ENCODE data around the gene RAPGEF4.

The RAPGEF4 gene

DNA sequence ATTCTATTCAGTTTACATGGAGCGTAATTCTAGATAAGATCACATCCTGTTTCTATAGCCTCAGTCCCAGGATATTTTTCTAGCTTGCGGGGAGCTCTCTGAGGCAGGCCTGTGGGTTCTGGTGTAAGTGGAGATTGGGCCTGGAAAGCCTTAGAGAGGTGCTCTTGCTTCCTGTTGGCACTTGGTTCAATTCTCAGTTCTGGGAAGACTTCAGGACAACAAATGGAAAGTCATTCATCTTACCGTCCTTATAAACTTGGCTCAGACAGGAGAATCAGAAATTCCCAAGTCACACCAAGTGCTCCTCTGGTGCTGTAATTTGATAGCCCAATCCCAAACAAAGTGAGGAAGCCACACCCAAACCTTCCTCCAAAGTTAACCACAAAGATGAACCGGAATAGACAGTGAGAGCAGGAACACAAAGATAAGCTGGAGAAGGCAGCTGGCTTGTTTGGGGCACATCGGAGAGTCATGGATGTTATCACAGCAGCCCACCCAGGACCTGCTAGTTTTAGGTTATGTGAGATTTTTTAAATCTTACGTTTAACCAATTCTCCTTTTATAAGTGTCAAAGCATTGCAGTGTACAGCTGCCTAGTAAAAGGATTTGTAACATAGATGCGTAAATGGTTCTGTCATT is 195.7 kb downstream of the RAPGEF4 start (continued):
- no peak for TF ChIP-seq ZNF610 (tag by site-specific recombination; IDR thresholded peaks at IDR 0.05; ENCODE audit: borderline replicate concordance)
- TF ChIP-seq IKZF3 (tag by site-specific recombination; IDR thresholded peaks at IDR 0.05), result peak; percentile 74; the same call in 1 of the 2 replicates
- no peak for TF ChIP-seq ZNF266 (tag by site-specific recombination; IDR thresholded peaks at IDR 0.05; ENCODE audit: low read depth)
- TF ChIP-seq, protein P1, sequence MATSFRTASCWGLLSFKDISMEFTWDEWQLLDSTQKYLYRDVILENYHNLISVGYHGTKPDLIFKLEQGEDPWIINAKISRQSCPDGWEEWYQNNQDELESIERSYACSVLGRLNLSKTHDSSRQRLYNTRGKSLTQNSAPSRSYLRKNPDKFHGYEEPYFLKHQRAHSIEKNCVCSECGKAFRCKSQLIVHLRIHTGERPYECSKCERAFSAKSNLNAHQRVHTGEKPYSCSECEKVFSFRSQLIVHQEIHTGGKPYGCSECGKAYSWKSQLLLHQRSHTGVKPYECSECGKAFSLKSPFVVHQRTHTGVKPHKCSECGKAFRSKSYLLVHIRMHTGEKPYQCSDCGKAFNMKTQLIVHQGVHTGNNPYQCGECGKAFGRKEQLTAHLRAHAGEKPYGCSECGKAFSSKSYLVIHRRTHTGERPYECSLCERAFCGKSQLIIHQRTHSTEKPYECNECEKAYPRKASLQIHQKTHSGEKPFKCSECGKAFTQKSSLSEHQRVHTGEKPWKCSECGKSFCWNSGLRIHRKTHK (tag by site-specific recombination; IDR thresholded peaks at IDR 0.05), result no peak
- TF ChIP-seq ZNF548 (tag by site-specific recombination; IDR thresholded peaks at IDR 0.05), result no peak
- no peak for TF ChIP-seq ZNF514 (tag by site-specific recombination; IDR thresholded peaks at IDR 0.05)
- no peak for TF ChIP-seq ZNF585B (tag by site-specific recombination; IDR thresholded peaks at IDR 0.05)
- TF ChIP-seq, protein P2, sequence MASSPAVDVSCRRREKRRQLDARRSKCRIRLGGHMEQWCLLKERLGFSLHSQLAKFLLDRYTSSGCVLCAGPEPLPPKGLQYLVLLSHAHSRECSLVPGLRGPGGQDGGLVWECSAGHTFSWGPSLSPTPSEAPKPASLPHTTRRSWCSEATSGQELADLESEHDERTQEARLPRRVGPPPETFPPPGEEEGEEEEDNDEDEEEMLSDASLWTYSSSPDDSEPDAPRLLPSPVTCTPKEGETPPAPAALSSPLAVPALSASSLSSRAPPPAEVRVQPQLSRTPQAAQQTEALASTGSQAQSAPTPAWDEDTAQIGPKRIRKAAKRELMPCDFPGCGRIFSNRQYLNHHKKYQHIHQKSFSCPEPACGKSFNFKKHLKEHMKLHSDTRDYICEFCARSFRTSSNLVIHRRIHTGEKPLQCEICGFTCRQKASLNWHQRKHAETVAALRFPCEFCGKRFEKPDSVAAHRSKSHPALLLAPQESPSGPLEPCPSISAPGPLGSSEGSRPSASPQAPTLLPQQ (tag by site-specific recombination; IDR thresholded peaks at IDR 0.05), result 0 out of 2 replicates have a peak, but pooled peaks have one; percentile 32
- no peak for TF ChIP-seq ZNF792 (tag by site-specific recombination; IDR thresholded peaks at IDR 0.05)
- TF ChIP-seq ZNF354C (tag by site-specific recombination; IDR thresholded peaks at IDR 0.05; ENCODE audit: borderline replicate concordance, low read depth), result no peak
- no peak for TF ChIP-seq ZNF223 (tag by site-specific recombination; IDR thresholded peaks at IDR 0.05)
- TF ChIP-seq ZNF341 (tag by site-specific recombination; IDR thresholded peaks at IDR 0.05; ENCODE audit: low read depth), result no peak
- TF ChIP-seq ZNF677 (tag by site-specific recombination; IDR thresholded peaks at IDR 0.05), result no peak
- TF ChIP-seq ZNF561 (tag by site-specific recombination; IDR thresholded peaks at IDR 0.05; ENCODE audit: borderline replicate concordance), result no peak
- TF ChIP-seq ZNF549 (tag by site-specific recombination; IDR thresholded peaks at IDR 0.05), result no peak
- no peak for TF ChIP-seq ZNF114 (tag by site-specific recombination; IDR thresholded peaks at IDR 0.05)
- TF ChIP-seq ZNF292 (tag by site-specific recombination; IDR thresholded peaks at IDR 0.05; ENCODE audit: borderline replicate concordance, low read depth), result no peak
- no peak for TF ChIP-seq ZNF544 (tag by site-specific recombination; IDR thresholded peaks at IDR 0.05)
- TF ChIP-seq ZNF10 (tag by site-specific recombination; IDR thresholded peaks at IDR 0.05), result no peak
- no peak for TF ChIP-seq SETDB1 (IDR thresholded peaks at IDR 0.05; ENCODE audit: insufficient read length, low read length)
- no peak for TF ChIP-seq ZSCAN30 (tag by site-specific recombination; IDR thresholded peaks at IDR 0.05)
- TF ChIP-seq, protein P3, sequence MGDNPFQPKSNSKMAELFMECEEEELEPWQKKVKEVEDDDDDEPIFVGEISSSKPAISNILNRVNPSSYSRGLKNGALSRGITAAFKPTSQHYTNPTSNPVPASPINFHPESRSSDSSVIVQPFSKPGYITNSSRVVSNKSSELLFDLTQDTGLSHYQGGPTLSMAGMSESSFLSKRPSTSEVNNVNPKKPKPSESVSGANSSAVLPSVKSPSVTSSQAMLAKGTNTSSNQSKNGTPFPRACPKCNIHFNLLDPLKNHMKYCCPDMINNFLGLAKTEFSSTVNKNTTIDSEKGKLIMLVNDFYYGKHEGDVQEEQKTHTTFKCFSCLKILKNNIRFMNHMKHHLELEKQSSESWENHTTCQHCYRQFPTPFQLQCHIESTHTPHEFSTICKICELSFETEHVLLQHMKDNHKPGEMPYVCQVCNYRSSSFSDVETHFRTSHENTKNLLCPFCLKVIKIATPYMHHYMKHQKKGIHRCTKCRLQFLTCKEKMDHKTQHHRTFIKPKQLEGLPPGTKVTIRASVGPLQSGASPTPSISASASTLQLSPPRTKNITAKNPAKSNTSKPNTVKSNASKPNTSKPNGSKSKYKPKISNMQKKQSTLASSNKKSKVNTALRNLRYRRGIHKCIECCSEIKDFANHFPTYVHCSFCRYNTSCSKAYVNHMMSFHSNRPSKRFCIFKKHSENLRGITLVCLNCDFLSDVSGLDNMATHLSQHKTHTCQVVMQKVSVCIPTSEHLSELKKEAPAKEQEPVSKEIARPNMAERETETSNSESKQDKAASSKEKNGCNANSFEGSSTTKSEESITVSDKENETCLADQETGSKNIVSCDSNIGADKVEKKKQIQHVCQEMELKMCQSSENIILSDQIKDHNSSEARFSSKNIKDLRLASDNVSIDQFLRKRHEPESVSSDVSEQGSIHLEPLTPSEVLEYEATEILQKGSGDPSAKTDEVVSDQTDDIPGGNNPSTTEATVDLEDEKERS (tag by site-specific recombination; IDR thresholded peaks at IDR 0.05), result no peak
- peak; percentile 37; the same call in 1 of the 2 replicates for TF ChIP-seq SP7 (tag by site-specific recombination; IDR thresholded peaks at IDR 0.05)
- TF ChIP-seq, protein P4, sequence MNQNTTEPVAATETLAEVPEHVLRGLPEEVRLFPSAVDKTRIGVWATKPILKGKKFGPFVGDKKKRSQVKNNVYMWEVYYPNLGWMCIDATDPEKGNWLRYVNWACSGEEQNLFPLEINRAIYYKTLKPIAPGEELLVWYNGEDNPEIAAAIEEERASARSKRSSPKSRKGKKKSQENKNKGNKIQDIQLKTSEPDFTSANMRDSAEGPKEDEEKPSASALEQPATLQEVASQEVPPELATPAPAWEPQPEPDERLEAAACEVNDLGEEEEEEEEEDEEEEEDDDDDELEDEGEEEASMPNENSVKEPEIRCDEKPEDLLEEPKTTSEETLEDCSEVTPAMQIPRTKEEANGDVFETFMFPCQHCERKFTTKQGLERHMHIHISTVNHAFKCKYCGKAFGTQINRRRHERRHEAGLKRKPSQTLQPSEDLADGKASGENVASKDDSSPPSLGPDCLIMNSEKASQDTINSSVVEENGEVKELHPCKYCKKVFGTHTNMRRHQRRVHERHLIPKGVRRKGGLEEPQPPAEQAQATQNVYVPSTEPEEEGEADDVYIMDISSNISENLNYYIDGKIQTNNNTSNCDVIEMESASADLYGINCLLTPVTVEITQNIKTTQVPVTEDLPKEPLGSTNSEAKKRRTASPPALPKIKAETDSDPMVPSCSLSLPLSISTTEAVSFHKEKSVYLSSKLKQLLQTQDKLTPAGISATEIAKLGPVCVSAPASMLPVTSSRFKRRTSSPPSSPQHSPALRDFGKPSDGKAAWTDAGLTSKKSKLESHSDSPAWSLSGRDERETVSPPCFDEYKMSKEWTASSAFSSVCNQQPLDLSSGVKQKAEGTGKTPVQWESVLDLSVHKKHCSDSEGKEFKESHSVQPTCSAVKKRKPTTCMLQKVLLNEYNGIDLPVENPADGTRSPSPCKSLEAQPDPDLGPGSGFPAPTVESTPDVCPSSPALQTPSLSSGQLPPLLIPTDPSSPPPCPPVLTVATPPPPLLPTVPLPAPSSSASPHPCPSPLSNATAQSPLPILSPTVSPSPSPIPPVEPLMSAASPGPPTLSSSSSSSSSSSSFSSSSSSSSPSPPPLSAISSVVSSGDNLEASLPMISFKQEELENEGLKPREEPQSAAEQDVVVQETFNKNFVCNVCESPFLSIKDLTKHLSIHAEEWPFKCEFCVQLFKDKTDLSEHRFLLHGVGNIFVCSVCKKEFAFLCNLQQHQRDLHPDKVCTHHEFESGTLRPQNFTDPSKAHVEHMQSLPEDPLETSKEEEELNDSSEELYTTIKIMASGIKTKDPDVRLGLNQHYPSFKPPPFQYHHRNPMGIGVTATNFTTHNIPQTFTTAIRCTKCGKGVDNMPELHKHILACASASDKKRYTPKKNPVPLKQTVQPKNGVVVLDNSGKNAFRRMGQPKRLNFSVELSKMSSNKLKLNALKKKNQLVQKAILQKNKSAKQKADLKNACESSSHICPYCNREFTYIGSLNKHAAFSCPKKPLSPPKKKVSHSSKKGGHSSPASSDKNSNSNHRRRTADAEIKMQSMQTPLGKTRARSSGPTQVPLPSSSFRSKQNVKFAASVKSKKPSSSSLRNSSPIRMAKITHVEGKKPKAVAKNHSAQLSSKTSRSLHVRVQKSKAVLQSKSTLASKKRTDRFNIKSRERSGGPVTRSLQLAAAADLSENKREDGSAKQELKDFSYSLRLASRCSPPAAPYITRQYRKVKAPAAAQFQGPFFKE (tag by site-specific recombination; IDR thresholded peaks at IDR 0.05; ENCODE audit: borderline replicate concordance), result no peak
- TF ChIP-seq KLF1 (tag by site-specific recombination; IDR thresholded peaks at IDR 0.05), result peak; percentile 82
- no peak for TF ChIP-seq ZNF202 (tag by site-specific recombination; IDR thresholded peaks at IDR 0.05; ENCODE audit: borderline replicate concordance)
